Activated B cell treated with CpG ODN at 0.5 μM for 24 hours (primary cell): ENCODE data around the gene NFIA. TPM values are rescaled to one million over a fixed set of nuclear protein-coding genes. Genes with fewer than 3 reads are reported as not detected.

ENCODE experiments used
- ATAC-seq: fragments of 200-7000 bp; cut with Tn5 transposase; one replicate; pipeline ENCODE4 v1.10.0; 2021; ENCODE audit warnings: low read depth, mild to moderate bottlenecking, moderate library complexity
- CTCF ChIA-PET: fragments of 350-600 bp; sonication (Branson Sonifier 250); formaldehyde crosslinking; loops from one replicate; lab custom pipeline; 2021; ENCODE audit warnings: antibody characterized with exemption; lab: Charles Lee
- POLR2A ChIA-PET: fragments of 350-600 bp; sonication (Branson Sonifier 250); formaldehyde crosslinking; loops from one replicate; lab custom pipeline; 2021; ENCODE audit warnings: antibody characterized with exemption; lab: Charles Lee
- DNase-seq: peaks from one replicate; pipeline ENCODE4 v3.0.0; 2022
- H3K27ac Mint-ChIP-seq: one replicate; pipeline ENCODE4 v1.8.0; 2020; ENCODE audit warnings: mixed read lengths
- H3K27me3 Mint-ChIP-seq: one replicate; pipeline ENCODE4 v1.8.0; 2021; ENCODE audit warnings: mixed read lengths
- H3K36me3 Mint-ChIP-seq: one replicate; pipeline ENCODE4 v1.8.0; 2021; ENCODE audit warnings: low read depth, mixed read lengths
- H3K4me1 Mint-ChIP-seq: one replicate; pipeline ENCODE4 v1.8.0; 2021; ENCODE audit warnings: mixed read lengths
- H3K4me3 Mint-ChIP-seq: one replicate; pipeline ENCODE4 v1.8.0; 2020; ENCODE audit warnings: mild to moderate bottlenecking, mixed read lengths
- H3K9me3 Mint-ChIP-seq: one replicate; pipeline ENCODE4 v1.8.0; 2020; ENCODE audit warnings: mixed read lengths
- intact Hi-C: fragments of 100-400 bp; cut with micrococcal nuclease; formaldehyde crosslinking; loops from one replicate; pipeline ENCODE4 v1.15.1; 2024
- total RNA-seq: library from RNA; stranded (reverse); gene quantifications from 2 replicates; pipeline ENCODE4 v1.2.3, GENCODE V29; 2022
- TF ChIP-seq, protein P1 (sequence below): fragments of 200-600 bp; IDR thresholded peaks from one replicate; pipeline ENCODE4 v1.8.0; 2022; ENCODE audit warnings: antibody characterized with exemption, mild to moderate bottlenecking

NFIA gene
- total RNA-seq, 1 donor from 2014 or later: 0.13 TPM

DNA sequence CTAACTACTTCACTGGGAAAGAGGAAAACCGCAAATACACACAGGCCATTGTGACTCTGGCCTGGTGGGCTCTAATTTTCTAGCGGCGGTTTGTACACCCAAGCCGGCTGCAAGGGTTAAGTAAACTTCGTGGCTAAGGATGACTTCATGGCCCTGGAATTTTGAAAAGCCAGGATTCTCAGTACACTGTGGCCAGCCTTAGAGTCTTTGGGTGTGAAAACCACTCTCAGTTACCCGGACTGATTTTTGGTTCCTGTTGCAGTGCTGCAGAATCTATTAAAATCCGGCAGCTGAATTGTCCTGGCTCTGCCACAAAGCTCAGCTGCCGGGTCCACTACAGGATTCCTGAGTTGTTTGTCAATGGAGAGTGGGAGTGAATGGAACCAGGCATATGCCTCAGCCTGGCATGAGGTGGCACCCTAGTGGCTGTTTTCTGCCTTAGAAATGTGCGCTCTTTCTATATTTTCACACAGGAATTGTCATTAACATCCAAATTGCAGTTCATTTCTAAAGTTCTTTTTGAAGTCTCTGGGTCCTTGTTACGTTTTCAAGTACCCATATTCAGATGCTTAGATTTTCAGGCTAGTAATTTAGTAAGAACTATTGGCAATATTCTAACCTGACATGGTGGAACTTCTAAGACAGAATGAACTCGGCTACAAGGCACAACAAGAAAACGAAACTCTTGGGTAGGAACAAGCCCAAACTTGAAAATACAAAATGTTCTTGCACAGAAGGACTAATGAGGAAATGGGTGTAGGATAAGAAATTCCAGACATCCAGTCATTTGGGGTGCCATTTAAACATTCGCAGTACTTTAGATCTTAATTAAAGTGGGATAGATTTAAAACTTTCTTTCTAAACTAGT, 255.9 kb downstream of the NFIA start:
- CTCF ChIA-PET: no interaction called here
- no peak overlapping the region for H3K4me3 Mint-ChIP-seq
- H3K9me3 Mint-ChIP-seq: no peaks in the 10 kb centered on the region
- no peaks in the 10 kb centered on the region for H3K4me1 Mint-ChIP-seq
- TF ChIP-seq, protein P1, sequence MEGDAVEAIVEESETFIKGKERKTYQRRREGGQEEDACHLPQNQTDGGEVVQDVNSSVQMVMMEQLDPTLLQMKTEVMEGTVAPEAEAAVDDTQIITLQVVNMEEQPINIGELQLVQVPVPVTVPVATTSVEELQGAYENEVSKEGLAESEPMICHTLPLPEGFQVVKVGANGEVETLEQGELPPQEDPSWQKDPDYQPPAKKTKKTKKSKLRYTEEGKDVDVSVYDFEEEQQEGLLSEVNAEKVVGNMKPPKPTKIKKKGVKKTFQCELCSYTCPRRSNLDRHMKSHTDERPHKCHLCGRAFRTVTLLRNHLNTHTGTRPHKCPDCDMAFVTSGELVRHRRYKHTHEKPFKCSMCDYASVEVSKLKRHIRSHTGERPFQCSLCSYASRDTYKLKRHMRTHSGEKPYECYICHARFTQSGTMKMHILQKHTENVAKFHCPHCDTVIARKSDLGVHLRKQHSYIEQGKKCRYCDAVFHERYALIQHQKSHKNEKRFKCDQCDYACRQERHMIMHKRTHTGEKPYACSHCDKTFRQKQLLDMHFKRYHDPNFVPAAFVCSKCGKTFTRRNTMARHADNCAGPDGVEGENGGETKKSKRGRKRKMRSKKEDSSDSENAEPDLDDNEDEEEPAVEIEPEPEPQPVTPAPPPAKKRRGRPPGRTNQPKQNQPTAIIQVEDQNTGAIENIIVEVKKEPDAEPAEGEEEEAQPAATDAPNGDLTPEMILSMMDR: no peak
- DNase-seq (no peak), ATAC-seq (no peak)
- intact Hi-C loops: no loop called here
- peaks cover 2% of the 10 kb centered on the region for H3K27me3 Mint-ChIP-seq
- POLR2A ChIA-PET: no interaction called here
- no peak overlapping the region for H3K27ac Mint-ChIP-seq
- no peaks in the 10 kb centered on the region for H3K36me3 Mint-ChIP-seq

DNA sequence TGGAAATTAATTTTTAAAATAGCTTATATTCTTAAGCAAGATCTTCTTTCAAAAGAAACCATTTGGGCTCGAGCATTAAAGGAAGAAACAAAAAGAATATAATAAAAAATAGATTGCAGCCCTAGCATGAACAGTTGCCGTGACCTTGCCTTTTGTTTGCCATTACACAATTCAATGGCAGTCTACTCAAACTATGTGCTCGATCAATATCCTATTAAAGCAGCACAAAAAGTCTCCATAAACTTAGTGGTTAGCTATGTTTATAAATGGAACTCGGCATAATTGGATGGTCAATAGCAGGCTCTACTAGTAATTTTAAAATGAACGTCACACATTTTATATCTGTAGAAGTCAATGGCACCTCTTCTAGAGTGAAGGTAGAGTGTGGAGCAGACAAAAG, 256.5 kb downstream of the NFIA start:
- H3K27me3 Mint-ChIP-seq: peaks cover 2% of the 10 kb centered on the region
- no peaks in the 10 kb centered on the region for H3K36me3 Mint-ChIP-seq
- TF ChIP-seq, protein P1: no peak
- no peaks in the 10 kb centered on the region for H3K4me1 Mint-ChIP-seq
- POLR2A ChIA-PET: no interaction called here
- CTCF ChIA-PET: no interaction called here
- no peak overlapping the region for H3K4me3 Mint-ChIP-seq
- intact Hi-C loops: no loop called here
- H3K27ac Mint-ChIP-seq: no peak overlapping the region
- H3K9me3 Mint-ChIP-seq: no peaks in the 10 kb centered on the region
- ATAC-seq (no peak), DNase-seq (no peak)

DNA sequence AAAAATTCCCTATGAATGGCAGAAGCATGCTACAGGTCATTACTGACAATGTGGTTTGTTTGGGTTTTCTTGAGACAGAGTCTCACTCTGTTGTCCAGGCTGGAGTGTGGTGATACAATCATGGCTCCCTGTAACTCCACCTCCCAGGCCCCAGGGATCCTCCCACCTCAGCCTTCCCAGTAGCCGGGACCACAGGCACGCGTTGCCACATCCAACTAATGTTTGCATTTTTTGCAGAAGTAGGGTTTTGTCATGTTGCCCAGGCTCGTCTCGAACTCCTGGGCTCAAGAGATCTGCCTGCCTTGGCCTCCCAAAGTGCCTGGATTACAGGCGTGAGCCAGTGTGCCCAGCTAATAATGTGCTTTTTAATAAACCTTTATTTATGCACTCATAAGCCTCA, 259.1 kb downstream of the NFIA start:
- H3K27me3 Mint-ChIP-seq: peaks cover 2% of the 10 kb centered on the region
- intact Hi-C loops: no loop called here
- TF ChIP-seq, protein P1: no peak
- H3K4me1 Mint-ChIP-seq: no peaks in the 10 kb centered on the region
- ATAC-seq (no peak), DNase-seq (no peak)
- no peak overlapping the region for H3K4me3 Mint-ChIP-seq
- H3K36me3 Mint-ChIP-seq: no peaks in the 10 kb centered on the region
- H3K27ac Mint-ChIP-seq: no peak overlapping the region
- ChIA-PET CTCF (interaction anchor here (1.7 kb wide), 1 partner anchor 292 kb away, joined by 4 read pairs; no protein-coding TSS in a partner anchor), POLR2A (no interaction called here)
- H3K9me3 Mint-ChIP-seq: no peaks in the 10 kb centered on the region

DNA sequence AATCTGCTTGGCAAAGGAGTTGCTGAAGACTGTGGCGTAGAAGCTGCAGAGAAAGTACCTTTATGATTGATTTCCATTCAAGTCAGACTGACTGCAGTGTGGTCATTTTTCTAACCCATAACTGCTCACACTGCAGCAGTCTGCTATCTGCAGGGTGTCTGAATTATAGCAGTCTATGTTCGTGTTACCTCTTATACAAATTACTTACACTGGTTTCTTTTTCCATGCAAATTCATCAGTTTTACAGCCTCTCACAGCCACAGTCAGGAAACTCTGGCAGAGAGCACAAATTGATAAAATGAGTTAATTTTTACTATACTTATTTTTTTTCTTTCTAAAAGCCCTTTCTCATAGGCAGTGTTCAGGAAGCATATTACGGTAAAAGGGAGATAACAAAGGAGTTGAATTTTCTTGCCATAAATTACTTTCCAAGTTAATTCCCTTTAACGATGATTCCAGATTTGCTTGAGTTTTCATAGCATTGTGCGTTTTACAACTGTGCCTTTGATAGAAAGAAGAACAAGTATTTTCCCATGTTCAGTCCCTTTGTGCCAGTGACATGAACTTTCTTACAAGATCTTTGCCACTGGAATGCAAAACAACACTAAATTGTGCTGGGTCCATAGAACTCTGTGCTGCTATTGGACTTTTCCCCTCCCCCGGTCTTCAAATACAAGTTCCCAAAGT, 261.5 kb downstream of the NFIA start:
- ChIA-PET POLR2A (no interaction called here), CTCF (no interaction called here)
- peaks cover 3% of the 10 kb centered on the region for H3K9me3 Mint-ChIP-seq
- H3K4me1 Mint-ChIP-seq: no peaks in the 10 kb centered on the region
- no peak for ATAC-seq
- H3K4me3 Mint-ChIP-seq: no peak overlapping the region
- TF ChIP-seq, protein P1: no peak
- no peak overlapping the region for H3K27ac Mint-ChIP-seq
- no peak for DNase-seq
- H3K27me3 Mint-ChIP-seq: no peaks in the 10 kb centered on the region
- intact Hi-C loops: no loop called here
- H3K36me3 Mint-ChIP-seq: no peaks in the 10 kb centered on the region

DNA sequence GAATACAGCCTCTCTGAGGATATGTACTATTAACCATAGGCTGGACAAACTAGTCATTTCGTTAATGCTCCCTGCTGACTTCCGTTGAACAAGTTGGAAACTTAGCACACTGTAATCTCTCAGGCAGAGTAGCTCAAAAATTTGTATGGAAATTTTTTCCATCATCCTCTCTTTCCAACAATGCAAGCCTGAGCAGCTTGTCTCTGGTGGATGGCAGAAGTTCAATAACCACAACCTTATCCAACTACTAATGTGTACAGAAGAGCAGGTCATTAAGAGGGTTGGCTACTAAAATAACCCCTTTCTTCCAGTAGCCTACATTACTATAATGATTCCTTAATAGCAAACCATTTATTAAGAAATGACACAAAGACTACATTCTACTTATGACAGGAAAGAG, 262.3 kb downstream of the NFIA start:
- TF ChIP-seq, protein P1: no peak
- ATAC-seq (no peak), DNase-seq (no peak)
- peaks cover 3% of the 10 kb centered on the region for H3K9me3 Mint-ChIP-seq
- no peaks in the 10 kb centered on the region for H3K4me1 Mint-ChIP-seq
- no peaks in the 10 kb centered on the region for H3K27me3 Mint-ChIP-seq
- CTCF ChIA-PET: no interaction called here
- H3K27ac Mint-ChIP-seq: no peak overlapping the region
- intact Hi-C loops: no loop called here
- no peak overlapping the region for H3K4me3 Mint-ChIP-seq
- POLR2A ChIA-PET: no interaction called here
- no peaks in the 10 kb centered on the region for H3K36me3 Mint-ChIP-seq
